GM04503 (cell line): ENCODE results near the gene LSR.
"Not testable (repeated sequence)": the region's sequence is repeated elsewhere in the genome, so short reads cannot be mapped to it uniquely, and the experiment has no call there.

ENCODE experiments used
- DNase-seq: peaks from one replicate; pipeline ENCODE4 v3.0.0-alpha.2; 2012; ENCODE audit warnings: low read depth

LSR gene

GRCh38 chr19:35217649-35217990 lies 31.2 kb upstream of the LSR start:
- no peak for DNase-seq

GRCh38 chr19:35219008-35219407 lies 29.8 kb upstream of the LSR start:
- DNase-seq: no peak

GRCh38 chr19:35220315-35220921 lies 28.4 kb upstream of the LSR start:
- no peak for DNase-seq

DNA sequence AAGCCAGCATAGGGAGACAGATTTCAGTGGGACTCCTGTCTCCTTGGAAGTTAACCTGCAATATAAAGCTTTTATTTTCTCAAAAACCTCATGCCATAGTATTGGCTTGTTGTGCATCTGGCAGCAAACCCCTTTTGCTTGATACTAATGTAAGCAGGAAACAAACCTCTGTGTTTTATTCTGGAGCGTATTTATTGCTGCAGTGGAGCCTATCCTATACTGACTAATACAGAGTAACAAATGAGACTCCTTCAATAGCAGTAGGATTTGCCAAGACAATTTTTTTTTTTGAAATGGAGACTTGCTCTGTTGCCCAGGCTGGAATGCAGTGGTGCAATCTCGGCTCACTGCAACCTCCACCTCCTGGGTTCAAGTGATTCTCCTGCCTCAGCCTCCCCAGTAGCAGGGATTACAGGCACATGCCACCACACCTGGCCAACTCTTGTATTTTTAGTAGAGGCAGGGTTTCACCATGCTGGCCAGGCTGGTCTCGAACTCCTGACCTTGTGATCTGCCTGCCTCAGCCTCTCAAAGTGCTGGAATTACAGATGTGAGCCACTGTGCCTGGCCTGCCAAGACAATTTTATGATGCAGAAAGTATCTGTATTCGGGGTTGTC lies 27.7 kb upstream of the LSR start:
- not testable (repeated sequence) for DNase-seq

DNA sequence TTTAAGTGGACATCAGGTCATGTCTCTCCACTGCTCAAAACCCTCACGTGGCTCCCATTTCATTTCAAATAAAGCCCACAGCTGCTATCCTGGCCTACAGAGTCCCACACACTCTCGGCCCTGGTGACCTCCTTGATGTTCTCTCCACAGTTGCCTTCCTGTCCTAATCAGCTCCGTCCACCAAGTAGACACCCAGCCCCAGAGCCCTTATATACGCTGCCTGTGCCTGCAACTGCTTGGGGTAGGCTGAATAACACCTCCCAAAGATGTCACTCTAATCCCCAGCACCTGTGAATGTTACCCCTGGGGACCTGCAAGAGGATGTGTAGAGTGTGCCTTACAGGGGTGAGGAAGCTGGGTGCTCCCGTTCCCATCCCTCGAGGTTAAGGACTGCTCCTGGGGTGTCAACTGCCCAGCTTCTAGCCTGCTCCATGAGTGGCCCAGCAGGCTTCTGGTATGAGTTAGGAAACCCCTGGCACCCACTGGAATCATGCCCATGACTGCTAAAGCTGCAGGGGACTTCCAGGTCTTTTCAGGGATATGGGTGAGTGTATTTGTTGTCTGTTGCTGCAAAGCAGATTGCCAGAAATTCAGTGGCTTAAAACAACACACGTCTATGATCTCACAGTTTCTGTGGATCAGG lies 26.3 kb upstream of the LSR start:
- DNase-seq: no peak

GRCh38 chr19:35223084-35223790 lies 25.6 kb upstream of the LSR start:
- DNase-seq: no peak

GRCh38 chr19:35223862-35224505 lies 24.8 kb upstream of the LSR start:
- peak; percentile 82 for DNase-seq

GRCh38 chr19:35224681-35225571 lies 23.9 kb upstream of the LSR start:
- no peak for DNase-seq

- DNase-seq: no peak
These were observed 22.9 kb upstream of the LSR start for GRCh38 chr19:35225951-35226350.

DNA sequence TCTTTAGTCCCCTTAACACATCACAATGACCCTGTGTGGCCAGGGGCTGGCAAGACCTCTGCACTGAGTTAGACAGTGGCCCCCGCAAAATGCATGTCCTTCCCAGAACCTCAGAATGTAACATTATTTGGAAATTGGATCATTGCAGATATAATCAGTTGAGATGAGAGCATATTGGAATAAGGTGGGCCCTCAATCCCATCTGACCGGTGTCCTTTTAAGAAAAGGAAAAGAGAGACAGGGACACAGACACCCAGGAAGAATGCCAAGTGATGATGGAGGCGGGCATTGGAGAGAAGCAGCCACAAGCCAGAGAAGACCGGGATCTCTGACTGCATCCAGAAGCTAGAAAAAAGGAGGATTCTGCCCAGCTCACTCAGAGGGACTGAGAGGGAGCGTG lies 22.1 kb upstream of the LSR start:
- no peak for DNase-seq

GRCh38 chr19:35228177-35228930 lies 20.4 kb upstream of the LSR start, which contains the start of gene FAM187B:
Gene FAM187B, minus strand, starts transcription at chr19:35228739. Its CDS starts 59 bp downstream, at chr19:35228680.
- no peak for DNase-seq

GRCh38 chr19:35229601-35230000 lies 19.2 kb upstream of the LSR start:
- DNase-seq: no peak

GRCh38 chr19:35231956-35232645 lies 16.7 kb upstream of the LSR start:
- no peak for DNase-seq

GRCh38 chr19:35232912-35233311 lies 15.9 kb upstream of the LSR start:
- DNase-seq: no peak

GRCh38 chr19:35236638-35237400 lies 12.0 kb upstream of the LSR start:
- no peak for DNase-seq

- DNase-seq: not testable (repeated sequence)
These were observed 9.2 kb upstream of the LSR start for GRCh38 chr19:35239597-35239996.

DNA sequence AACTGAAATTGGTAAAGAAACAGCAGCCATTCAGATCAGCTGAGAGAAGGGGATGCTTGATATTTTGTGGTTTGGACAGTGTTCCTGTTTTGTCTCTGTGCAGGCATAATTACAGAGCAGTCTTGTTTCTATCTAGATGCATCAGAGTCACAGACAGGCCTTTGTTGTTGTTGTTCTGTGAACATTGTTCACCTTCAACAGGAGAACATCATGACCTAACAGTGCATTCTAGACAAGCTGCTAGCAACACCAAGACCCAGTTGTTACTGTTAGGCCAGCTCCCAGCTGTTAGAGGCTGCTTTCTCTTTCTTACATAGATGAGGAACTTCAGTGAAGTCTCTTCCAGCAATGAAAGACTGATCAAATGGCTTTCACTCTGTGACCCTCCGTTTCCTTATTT lies 8.5 kb upstream of the LSR start:
- DNase-seq: no peak

- no peak for DNase-seq
These were observed 7.4 kb upstream of the LSR start for GRCh38 chr19:35241417-35241816.

GRCh38 chr19:35246466-35247092 lies 2.2 kb upstream of the LSR start:
- DNase-seq: no peak
